BLaER1 treated with 17β-estradiol and CSF1 and Interleukin-3, amounts not matched to agents 10 nM and 100 nM (cell line): ENCODE results near the gene RGCC.
A peak's percentile ranks its signal among the peaks of the same experiment; 100 is the strongest.

Source experiments
- H3K27ac ChIP-seq, 11 experiments: shearing (Covaris generic); formaldehyde crosslinking; 2 replicates each; pipeline ENCODE4 v1.8.1; 2022
- H3K27me3 ChIP-seq, 11 experiments: shearing (Covaris generic); formaldehyde crosslinking; 2 replicates each; pipeline ENCODE4 v1.8.1; 2022
- H3K36me3 ChIP-seq, 11 experiments: shearing (Covaris generic); formaldehyde crosslinking; 2 replicates each; pipeline ENCODE4 v1.8.1; 2022
- H3K4me1 ChIP-seq, 10 experiments: shearing (Covaris generic); formaldehyde crosslinking; 2 replicates each; pipeline ENCODE4 v1.8.1; 2022
- H3K4me2 ChIP-seq, 11 experiments: shearing (Covaris generic); formaldehyde crosslinking; 2 replicates each; pipeline ENCODE4 v1.8.1; 2022
- H3K4me3 ChIP-seq, 10 experiments: shearing (Covaris generic); formaldehyde crosslinking; 2 replicates each; pipeline ENCODE4 v1.8.1; 2022
- H3K9ac ChIP-seq, 11 experiments: shearing (Covaris generic); formaldehyde crosslinking; 2 replicates each; pipeline ENCODE4 v1.8.1; 2022
- H3K9me3 ChIP-seq, 11 experiments: shearing (Covaris generic); formaldehyde crosslinking; replicated peaks in 1 of 11; 2 replicates each; pipeline ENCODE4 v1.8.1; 2022
- H4K20me1 ChIP-seq, 11 experiments: shearing (Covaris generic); formaldehyde crosslinking; 2 replicates each; pipeline ENCODE4 v1.8.1; 2022
- Cebpa-rat ChIP-seq, 11 experiments: shearing (Covaris generic); IDR thresholded peaks; 2 replicates each; pipeline ENCODE4 v1.8.1; 2022

RGCC gene

DNA sequence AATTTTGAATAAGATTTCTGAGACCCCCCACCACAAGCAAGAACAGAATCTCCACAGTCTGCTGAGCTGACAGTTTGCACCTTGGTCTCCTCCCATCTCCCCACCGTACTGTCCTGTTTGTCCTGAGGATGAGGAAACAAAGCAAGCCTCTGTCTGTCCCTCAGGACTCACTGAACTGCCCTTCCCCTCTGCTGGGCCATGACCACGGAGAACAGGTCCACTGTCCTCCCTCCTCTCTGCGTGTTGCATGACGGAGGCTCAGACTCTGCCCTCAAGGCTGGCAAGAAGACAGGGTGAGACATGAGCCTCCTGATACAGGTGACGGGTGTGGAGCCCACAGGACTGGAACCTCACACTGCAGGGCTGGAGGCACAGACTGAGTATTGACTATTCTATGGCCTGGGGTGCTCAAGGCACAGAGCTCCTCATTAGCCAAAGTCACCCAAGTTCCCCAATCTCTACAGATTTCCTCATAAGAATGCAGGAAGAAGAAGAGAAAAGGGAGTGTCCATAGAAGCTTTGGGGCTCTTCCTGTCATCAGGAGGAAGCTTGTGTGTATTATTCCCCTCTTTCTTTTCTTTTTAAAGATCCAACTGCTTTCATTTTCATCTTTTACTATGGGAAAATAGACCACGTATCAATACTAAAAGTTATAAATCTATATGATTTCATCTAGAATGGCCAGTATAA is 22.4 kb upstream of the RGCC start:
- no peaks in the 10 kb centered on the region for H3K36me3 ChIP-seq
- H3K9me3 ChIP-seq, result peaks cover 0 to 10% (median 0%) of the 10 kb centered on the region in 11 experiments; a peak in 2 of 22 replicates
- H3K9ac ChIP-seq, result no peak overlapping the region
- H4K20me1 ChIP-seq, result no peaks in the 10 kb centered on the region
- peak overlapping the region in 2 of 11 experiments; percentile 9 to 20; a peak in 2 of 22 replicates for H3K4me2 ChIP-seq
- H3K4me3 ChIP-seq, result no peak overlapping the region
- H3K27ac ChIP-seq, result no peak overlapping the region
- no peaks in the 10 kb centered on the region for H3K27me3 ChIP-seq
- H3K4me1 ChIP-seq, result peaks cover 0 to 8% (median 0%) of the 10 kb centered on the region in 10 experiments; a peak in 3 of 20 replicates
- no peak for TF ChIP-seq Cebpa-rat (IDR thresholded peaks at IDR 0.05)

DNA sequence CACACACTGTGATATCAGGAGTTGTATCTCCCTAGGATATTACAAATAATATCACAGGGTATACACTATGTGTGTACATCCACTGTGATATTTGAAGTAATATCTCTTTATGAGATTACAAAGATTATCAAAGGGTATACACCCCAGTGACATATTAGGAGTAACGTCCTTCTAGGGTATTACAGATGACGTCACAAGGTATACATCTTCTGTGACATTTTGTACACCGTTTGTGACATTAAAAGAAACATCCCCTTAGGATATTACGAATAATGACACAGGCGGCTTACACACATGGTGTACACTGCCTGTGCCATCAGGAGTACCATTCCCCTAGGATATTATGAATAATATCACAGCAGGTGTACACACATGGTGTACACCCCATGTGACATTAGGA is 13.4 kb upstream of the RGCC start:
- TF ChIP-seq Cebpa-rat (IDR thresholded peaks at IDR 0.05), result no peak
- no peaks in the 10 kb centered on the region for H4K20me1 ChIP-seq

DNA sequence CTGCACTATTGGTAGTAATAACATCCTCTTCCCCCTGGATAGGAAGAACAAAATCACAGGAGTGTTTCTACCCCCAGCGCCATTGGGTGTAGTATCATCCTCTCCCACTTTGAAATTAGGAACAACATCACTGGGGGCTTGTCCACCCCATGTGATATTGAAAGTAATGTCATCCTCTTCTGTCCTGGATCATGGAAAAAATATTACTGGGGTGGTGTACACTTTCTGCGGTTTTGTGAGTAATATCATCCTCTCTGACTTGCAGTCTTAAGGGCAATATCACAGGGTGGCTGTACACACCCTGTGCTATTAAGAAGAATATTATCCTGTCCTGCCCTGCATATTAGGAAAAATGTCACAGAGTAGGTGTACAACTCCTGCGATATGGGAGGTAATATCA is 4.9 kb upstream of the RGCC start:
- Histone ChIP-seq H3K27me3 (peaks cover 20 to 35% (median 29%) of the 10 kb centered on the region in 11 experiments), H3K27ac (no peak overlapping the region), H3K36me3 (no peaks in the 10 kb centered on the region), H3K4me2 (no peak overlapping the region), H3K9ac (no peak overlapping the region), H3K4me1 (peaks cover 0 to 7% (median 6%) of the 10 kb centered on the region in 10 experiments; a peak in 14 of 20 replicates), H3K4me3 (no peak overlapping the region), H3K9me3 (peaks cover 39 to 51% (median 48%) of the 10 kb centered on the region in 11 experiments), H4K20me1 (no peaks in the 10 kb centered on the region)
- TF ChIP-seq Cebpa-rat (IDR thresholded peaks at IDR 0.05), result no peak

More for the DNA sequence above, 13.4 kb upstream of the RGCC start:
- Histone ChIP-seq H3K27ac (no peak overlapping the region), H3K9ac (no peak overlapping the region), H3K4me3 (no peak overlapping the region), H3K9me3 (peaks cover 29 to 49% (median 40%) of the 10 kb centered on the region in 11 experiments), H3K36me3 (no peaks in the 10 kb centered on the region), H3K27me3 (no peaks in the 10 kb centered on the region), H3K4me2 (no peak overlapping the region), H3K4me1 (no peaks in the 10 kb centered on the region)

DNA sequence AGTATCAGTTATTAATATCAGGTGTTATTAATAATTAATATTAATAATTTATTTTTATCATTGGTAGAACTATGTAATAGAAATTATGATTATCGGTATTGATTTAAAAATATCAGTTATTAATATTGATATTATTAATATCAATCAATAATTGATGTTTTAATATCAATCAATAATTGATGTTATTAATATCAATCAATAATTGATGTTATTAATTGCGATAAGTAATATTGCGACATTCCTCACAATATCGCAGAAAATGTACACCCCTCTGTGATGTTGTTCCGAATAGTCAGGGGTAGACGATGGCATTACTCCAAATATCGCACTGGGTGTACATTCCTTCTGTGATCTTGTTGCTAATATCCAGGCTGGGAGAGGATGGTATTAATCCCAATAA is 3.7 kb upstream of the RGCC start:
- Histone ChIP-seq H3K36me3 (no peaks in the 10 kb centered on the region), H3K4me3 (no peak overlapping the region), H4K20me1 (peaks cover 0 to 11% (median 0%) of the 10 kb centered on the region in 11 experiments; a peak in 3 of 22 replicates), H3K27me3 (peaks cover 32 to 47% (median 40%) of the 10 kb centered on the region in 11 experiments), H3K9ac (no peak overlapping the region), H3K4me1 (peaks cover 9 to 18% (median 16%) of the 10 kb centered on the region in 10 experiments; a peak in 19 of 20 replicates), H3K9me3 (peaks cover 27 to 50% (median 40%) of the 10 kb centered on the region in 11 experiments), H3K27ac (no peak overlapping the region), H3K4me2 (no peak overlapping the region)
- peak in 4 of 11 experiments; percentile 12 to 59 (median 18); a peak in 2 of 22 replicates for TF ChIP-seq Cebpa-rat (IDR thresholded peaks at IDR 0.05)

DNA sequence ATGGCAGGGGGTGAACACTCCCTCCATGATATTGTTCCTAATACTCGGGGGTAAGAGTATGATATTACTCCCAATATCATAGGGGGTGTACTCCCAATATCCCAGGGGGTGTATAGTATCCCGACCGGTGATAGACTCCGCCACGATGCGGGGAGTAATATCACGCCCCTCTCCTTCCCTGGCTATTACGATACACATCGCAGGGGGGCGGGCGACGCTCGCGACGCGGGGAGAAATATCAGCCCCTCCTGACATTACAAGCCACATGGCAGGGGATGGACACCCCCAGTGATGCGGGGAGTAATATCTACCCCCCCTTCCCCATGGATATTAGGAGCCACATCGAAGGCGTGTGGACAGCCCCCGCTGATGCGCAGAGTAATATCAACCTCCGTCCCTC is 3.2 kb upstream of the RGCC start:
- peaks cover 37 to 52% (median 46%) of the 10 kb centered on the region in 11 experiments for H3K27me3 ChIP-seq
- no peak overlapping the region for H3K27ac ChIP-seq
- no peaks in the 10 kb centered on the region for H3K36me3 ChIP-seq
- no peak overlapping the region for H3K4me3 ChIP-seq
- no peak overlapping the region for H3K4me2 ChIP-seq
- no peak overlapping the region for H3K9ac ChIP-seq
- H3K4me1 ChIP-seq, result peaks cover 9 to 19% (median 17%) of the 10 kb centered on the region in 10 experiments; a peak in 19 of 20 replicates
- no peak for TF ChIP-seq Cebpa-rat (IDR thresholded peaks at IDR 0.05)
- H3K9me3 ChIP-seq, result peaks cover 22 to 47% (median 35%) of the 10 kb centered on the region in 11 experiments
- H4K20me1 ChIP-seq, result peaks cover 0 to 11% (median 0%) of the 10 kb centered on the region in 11 experiments; a peak in 3 of 22 replicates

DNA sequence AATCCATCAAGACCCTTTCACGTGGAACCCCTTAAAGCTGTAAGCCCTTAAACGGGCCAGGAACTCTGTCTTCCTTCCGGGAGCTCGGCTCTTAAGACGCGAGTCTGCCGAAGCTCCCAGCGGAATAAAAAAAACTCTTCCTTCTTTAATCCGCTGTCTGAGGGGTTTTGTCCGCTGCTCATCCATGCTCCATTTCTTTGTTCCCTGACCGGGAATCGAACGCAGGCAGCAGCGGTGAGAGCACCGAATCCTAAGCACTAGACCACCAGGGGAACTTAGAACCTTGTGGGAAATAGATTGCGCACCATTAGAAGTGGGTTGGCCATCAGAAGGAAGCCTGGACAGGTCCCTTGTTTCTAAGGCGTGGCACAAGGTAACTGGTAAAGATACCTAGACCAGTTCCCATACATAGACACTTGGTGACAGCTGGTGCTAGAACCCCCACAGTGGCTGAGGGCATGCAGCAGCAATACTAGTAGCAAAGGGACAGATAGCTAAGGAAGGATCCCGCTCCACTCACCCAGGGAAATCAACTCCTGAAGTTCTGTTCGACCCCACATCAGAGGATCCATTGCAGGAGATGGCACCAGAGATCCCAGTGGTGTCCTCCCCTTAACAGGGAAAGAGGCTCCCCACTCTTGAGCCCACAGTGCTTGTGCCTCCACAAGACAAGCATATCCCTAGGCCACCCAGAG is 1.5 kb upstream of the RGCC start:
- Histone ChIP-seq H3K4me2 (no peak overlapping the region), H3K9me3 (peaks cover 10 to 32% (median 23%) of the 10 kb centered on the region in 11 experiments), H3K27me3 (peaks cover 45 to 67% (median 62%) of the 10 kb centered on the region in 11 experiments), H4K20me1 (peaks cover 0 to 11% (median 0%) of the 10 kb centered on the region in 11 experiments; a peak in 3 of 22 replicates), H3K4me3 (no peak overlapping the region), H3K27ac (no peak overlapping the region), H3K36me3 (no peaks in the 10 kb centered on the region; a peak in 1 of 22 replicates), H3K4me1 (peaks cover 9 to 33% (median 18%) of the 10 kb centered on the region in 10 experiments), H3K9ac (no peak overlapping the region)
- no peak for TF ChIP-seq Cebpa-rat (IDR thresholded peaks at IDR 0.05)

DNA sequence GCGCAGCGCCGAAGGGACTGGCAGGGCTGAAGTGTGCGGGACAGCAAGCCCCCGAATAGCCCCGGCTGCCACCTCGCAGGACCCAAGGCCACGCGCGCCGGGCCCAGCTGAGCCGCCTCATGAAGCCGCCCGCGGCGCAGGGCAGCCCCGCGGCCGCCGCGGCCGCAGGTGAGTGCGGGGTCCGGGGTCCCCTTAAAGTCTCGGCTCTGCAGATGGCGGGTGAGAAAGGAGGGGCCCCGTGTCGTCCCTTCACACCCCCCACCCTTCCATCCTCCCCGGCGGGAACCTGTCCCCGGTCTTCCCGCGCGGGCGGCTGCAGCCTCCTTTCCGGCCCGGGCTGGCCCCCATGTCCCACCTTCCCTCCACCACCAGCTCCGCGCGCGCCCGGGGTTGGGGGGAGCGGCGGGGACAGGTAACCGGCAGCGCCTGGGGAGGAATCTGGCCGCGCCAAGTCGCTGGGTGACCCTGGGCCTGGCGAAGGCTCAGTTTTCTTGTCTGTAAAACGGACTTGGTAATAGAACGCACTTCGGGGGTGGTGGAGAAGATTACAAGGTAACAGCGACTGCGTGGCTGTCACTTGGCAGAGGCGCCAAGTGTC is 338 bp downstream of the RGCC start:
- Histone ChIP-seq H4K20me1 (peaks cover 0 to 11% (median 0%) of the 10 kb centered on the region in 11 experiments; a peak in 3 of 22 replicates), H3K27ac (peak overlapping the region in 4 of 11 experiments; percentile 51 to 82 (median 66); a peak in 7 of 22 replicates), H3K4me3 (peak overlapping the region; percentile 57 to 75 (median 66)), H3K4me2 (peak overlapping the region; percentile 95 to 99 (median 98)), H3K36me3 (no peaks in the 10 kb centered on the region; a peak in 1 of 22 replicates), H3K9me3 (peaks cover 0 to 27% (median 18%) of the 10 kb centered on the region in 11 experiments; a peak in 18 of 22 replicates), H3K27me3 (peaks cover 45 to 67% (median 62%) of the 10 kb centered on the region in 11 experiments), H3K4me1 (peaks cover 15 to 51% (median 26%) of the 10 kb centered on the region in 10 experiments), H3K9ac (peak overlapping the region; percentile 43 to 89 (median 62); a peak in 19 of 22 replicates)
- TF ChIP-seq Cebpa-rat (IDR thresholded peaks at IDR 0.05), result no peak

DNA sequence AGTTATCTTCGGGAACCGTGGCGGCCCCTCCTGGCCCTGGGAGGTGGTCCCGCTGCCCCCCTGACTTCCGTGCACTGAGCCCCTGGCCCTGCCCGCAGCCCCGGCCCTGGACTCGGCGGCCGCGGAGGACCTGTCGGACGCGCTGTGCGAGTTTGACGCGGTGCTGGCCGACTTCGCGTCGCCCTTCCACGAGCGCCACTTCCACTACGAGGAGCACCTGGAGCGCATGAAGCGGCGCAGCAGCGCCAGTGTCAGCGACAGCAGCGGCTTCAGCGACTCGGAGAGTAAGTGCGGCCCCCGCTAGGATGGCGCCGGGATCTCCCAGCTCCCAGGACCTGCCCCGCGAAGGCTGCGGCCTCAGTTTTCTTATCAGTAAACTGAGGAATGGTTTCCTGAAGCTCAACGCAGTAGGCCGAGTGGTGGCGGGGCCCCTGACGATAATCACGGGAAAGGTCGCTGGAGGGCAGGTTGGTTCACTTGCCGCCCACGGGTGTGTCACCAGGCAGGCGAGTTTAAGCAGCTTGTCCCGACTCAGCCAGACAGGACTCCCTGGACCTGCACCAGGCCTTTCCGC is 924 bp downstream of the RGCC start:
- peaks cover 45 to 67% (median 62%) of the 10 kb centered on the region in 11 experiments for H3K27me3 ChIP-seq
- H3K4me1 ChIP-seq, result peaks cover 15 to 56% (median 31%) of the 10 kb centered on the region in 10 experiments
- H3K27ac ChIP-seq, result peak overlapping the region in 3 of 11 experiments; percentile 51 to 82 (median 69); a peak in 5 of 22 replicates
- H4K20me1 ChIP-seq, result peaks cover 0 to 11% (median 0%) of the 10 kb centered on the region in 11 experiments; a peak in 3 of 22 replicates
- H3K4me2 ChIP-seq, result peak overlapping the region; percentile 95 to 99 (median 98)
- H3K4me3 ChIP-seq, result peak overlapping the region; percentile 57 to 75 (median 66)
- TF ChIP-seq Cebpa-rat (IDR thresholded peaks at IDR 0.05), result no peak
- H3K36me3 ChIP-seq, result no peaks in the 10 kb centered on the region; a peak in 1 of 22 replicates
- H3K9me3 ChIP-seq, result peaks cover 0 to 27% (median 18%) of the 10 kb centered on the region in 11 experiments; a peak in 18 of 22 replicates
- peak overlapping the region in 6 of 11 experiments; percentile 62 to 89 (median 72); a peak in 11 of 22 replicates for H3K9ac ChIP-seq
